Upper lobe of left lung (tissue), 4 donors: ENCODE results near the gene NCAPD3.

ENCODE experiments used
- POLR2A ChIP-seq, 4 donors: fragments of 450-650 bp; IDR thresholded peaks; one replicate each; pipeline ENCODE4 v1.5.1; 2016 to 2017; ENCODE audit warnings: antibody characterized with exemption in 4 of 4, mild to moderate bottlenecking in 2 of 4
- POLR2AphosphoS5 ChIP-seq, 2 donors: sonication (generic); formaldehyde crosslinking; IDR thresholded peaks; one replicate each; pipeline ENCODE4 v1.5.1; 2017; ENCODE audit warnings: antibody characterized with exemption in 2 of 2
- TF ChIP-seq, protein P1 (sequence below), 6 experiments: fragments of 450-650 bp in 4 of 6; fragments of 200-600 bp in 2 of 6; sonication (generic) in 2 of 6; IDR thresholded peaks; one replicate each; pipeline ENCODE4 v1.5.1; 2016 to 2019; ENCODE audit warnings: antibody characterized with exemption in 6 of 6

DNA sequence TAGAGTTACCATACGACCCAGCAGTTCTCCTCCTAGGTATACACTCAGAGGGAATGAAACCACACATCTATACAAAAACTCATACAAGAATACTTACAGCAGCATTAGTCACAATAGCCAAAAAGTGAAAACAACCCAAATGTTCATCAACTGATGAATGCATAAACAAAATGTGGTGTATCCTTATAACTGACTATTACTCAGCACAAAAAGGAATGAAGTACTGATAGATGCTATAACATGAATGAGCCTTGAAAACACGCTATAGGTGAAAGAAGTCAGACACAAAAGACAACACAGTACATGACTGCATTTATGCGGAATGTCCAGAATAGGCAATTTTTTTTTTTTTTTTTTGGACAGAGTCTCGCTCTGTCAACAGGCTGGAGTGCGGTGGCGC, 23.1 kb downstream of the NCAPD3 start:
- TF ChIP-seq, protein P1, sequence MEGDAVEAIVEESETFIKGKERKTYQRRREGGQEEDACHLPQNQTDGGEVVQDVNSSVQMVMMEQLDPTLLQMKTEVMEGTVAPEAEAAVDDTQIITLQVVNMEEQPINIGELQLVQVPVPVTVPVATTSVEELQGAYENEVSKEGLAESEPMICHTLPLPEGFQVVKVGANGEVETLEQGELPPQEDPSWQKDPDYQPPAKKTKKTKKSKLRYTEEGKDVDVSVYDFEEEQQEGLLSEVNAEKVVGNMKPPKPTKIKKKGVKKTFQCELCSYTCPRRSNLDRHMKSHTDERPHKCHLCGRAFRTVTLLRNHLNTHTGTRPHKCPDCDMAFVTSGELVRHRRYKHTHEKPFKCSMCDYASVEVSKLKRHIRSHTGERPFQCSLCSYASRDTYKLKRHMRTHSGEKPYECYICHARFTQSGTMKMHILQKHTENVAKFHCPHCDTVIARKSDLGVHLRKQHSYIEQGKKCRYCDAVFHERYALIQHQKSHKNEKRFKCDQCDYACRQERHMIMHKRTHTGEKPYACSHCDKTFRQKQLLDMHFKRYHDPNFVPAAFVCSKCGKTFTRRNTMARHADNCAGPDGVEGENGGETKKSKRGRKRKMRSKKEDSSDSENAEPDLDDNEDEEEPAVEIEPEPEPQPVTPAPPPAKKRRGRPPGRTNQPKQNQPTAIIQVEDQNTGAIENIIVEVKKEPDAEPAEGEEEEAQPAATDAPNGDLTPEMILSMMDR (IDR thresholded peaks at IDR 0.05), result no peak
- TF ChIP-seq POLR2AphosphoS5 (IDR thresholded peaks at IDR 0.05) (no peak), POLR2A (IDR thresholded peaks at IDR 0.05) (no peak)
